Neural cell (in vitro differentiated cells): ENCODE data around the gene GAS7.

Source experiments
- EP300 ChIP-seq: fragments of 450-650 bp; conservative IDR thresholded peaks from 2 replicates; pipeline ENCODE4 v1.6.1; 2014; ENCODE audit warnings: antibody characterized with exemption, mild to moderate bottlenecking, moderate library complexity; ENCODE audit not compliant: poor library complexity, severe bottlenecking
- EZH2 ChIP-seq: fragments of 200-600, 300-800 bp; shearing (Covaris generic), sonication (generic); IDR thresholded peaks from 2 replicates; pipeline ENCODE4 v1.6.1; 2014; ENCODE audit warnings: antibody characterized with exemption, low read length, borderline replicate concordance, mild to moderate bottlenecking; ENCODE audit not compliant: insufficient read depth, poor library complexity, severe bottlenecking
- MXI1 ChIP-seq: fragments of 450-650 bp; conservative IDR thresholded peaks from 2 replicates; pipeline ENCODE4 v1.6.1; 2014; ENCODE audit warnings: antibody characterized with exemption, mild to moderate bottlenecking; ENCODE audit not compliant: poor library complexity, severe bottlenecking
- POLR2AphosphoS5 ChIP-seq: IDR thresholded peaks from 2 replicates; pipeline ENCODE4 v1.6.1; 2012
- RAD21 ChIP-seq: fragments of 450-650 bp; conservative IDR thresholded peaks from 2 replicates; pipeline ENCODE4 v1.6.1; 2014; ENCODE audit warnings: antibody characterized with exemption, mild to moderate bottlenecking, moderate library complexity
- SMC3 ChIP-seq: fragments of 450-650 bp; conservative IDR thresholded peaks from 2 replicates; pipeline ENCODE4 v1.6.1; 2014; ENCODE audit warnings: antibody characterized with exemption, mild to moderate bottlenecking, moderate library complexity; ENCODE audit not compliant: poor library complexity
- TAF1 ChIP-seq: IDR thresholded peaks from 2 replicates; pipeline ENCODE4 v1.6.1; 2012; ENCODE audit warnings: low read depth
- TF ChIP-seq, protein P1 (sequence below): fragments of 450-650 bp; IDR thresholded peaks from 2 replicates; pipeline ENCODE4 v1.5.1; 2014; ENCODE audit warnings: antibody characterized with exemption, mild to moderate bottlenecking, moderate library complexity; ENCODE audit not compliant: poor library complexity, severe bottlenecking

DNA sequence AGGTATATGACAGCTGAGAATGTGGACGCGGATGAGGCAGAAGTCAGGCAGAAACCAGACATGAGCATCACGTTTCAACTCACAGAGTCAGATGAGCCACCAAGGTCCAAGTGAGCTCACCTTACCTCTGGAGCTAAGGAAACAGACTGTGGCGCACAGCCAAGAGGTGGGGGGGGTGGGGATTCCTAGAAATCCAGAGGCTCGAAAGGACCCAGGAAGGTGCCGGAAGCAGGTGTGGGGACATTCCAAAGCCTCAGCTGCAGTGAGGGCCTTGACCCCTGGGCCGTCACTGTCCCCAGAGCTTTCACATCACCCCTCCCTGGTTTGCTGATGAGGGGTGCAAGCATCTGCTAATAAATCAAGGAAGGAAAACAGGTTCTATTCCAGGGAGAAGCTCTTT is 264.1 kb downstream of the GAS7 start:
- no peak for TF ChIP-seq MXI1
- no peak for TF ChIP-seq RAD21
- TF ChIP-seq EP300: no peak
- TF ChIP-seq, protein P1, sequence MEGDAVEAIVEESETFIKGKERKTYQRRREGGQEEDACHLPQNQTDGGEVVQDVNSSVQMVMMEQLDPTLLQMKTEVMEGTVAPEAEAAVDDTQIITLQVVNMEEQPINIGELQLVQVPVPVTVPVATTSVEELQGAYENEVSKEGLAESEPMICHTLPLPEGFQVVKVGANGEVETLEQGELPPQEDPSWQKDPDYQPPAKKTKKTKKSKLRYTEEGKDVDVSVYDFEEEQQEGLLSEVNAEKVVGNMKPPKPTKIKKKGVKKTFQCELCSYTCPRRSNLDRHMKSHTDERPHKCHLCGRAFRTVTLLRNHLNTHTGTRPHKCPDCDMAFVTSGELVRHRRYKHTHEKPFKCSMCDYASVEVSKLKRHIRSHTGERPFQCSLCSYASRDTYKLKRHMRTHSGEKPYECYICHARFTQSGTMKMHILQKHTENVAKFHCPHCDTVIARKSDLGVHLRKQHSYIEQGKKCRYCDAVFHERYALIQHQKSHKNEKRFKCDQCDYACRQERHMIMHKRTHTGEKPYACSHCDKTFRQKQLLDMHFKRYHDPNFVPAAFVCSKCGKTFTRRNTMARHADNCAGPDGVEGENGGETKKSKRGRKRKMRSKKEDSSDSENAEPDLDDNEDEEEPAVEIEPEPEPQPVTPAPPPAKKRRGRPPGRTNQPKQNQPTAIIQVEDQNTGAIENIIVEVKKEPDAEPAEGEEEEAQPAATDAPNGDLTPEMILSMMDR: no peak
- TF ChIP-seq SMC3: no peak
- no peak for TF ChIP-seq TAF1
- TF ChIP-seq POLR2AphosphoS5: no peak
- TF ChIP-seq EZH2: no peak
